ENCODE data around the gene RPS28. TPM values are rescaled to one million over a fixed set of nuclear protein-coding genes. Genes with fewer than 3 reads are reported as not detected.

Gene RPS28
- total RNA-seq, 2 donors from 2014 or later, result 2,364 to 2,621 TPM

- H3K27me3 Mint-ChIP-seq, result peaks cover 8% of the 10 kb centered on the region
- no peak overlapping the region for H3K4me3 Mint-ChIP-seq
- H3K36me3 Mint-ChIP-seq (ENCODE audit: low read depth), result peaks cover 67% of the 10 kb centered on the region
- H3K4me1 Mint-ChIP-seq, result peaks cover 6% of the 10 kb centered on the region
- ATAC-seq (replicated peaks), result peak; percentile 8
- no peaks in the 10 kb centered on the region for H3K9me3 Mint-ChIP-seq
- no peak overlapping the region for H3K27ac Mint-ChIP-seq
These were observed 49.1 kb downstream of the RPS28 start for GRCh38 chr19:8370176-8371010.

GRCh38 chr19:8371011-8371804 is 49.9 kb downstream of the RPS28 start:
- Mint-ChIP-seq H3K27ac (no peak overlapping the region), H3K4me3 (no peak overlapping the region), H3K4me1 (peaks cover 6% of the 10 kb centered on the region), H3K27me3 (peaks cover 4% of the 10 kb centered on the region), H3K36me3 (ENCODE audit: low read depth) (peaks cover 61% of the 10 kb centered on the region), H3K9me3 (no peaks in the 10 kb centered on the region)
- no peak for ATAC-seq (replicated peaks)

Other genes starting within 250 kb of the RPS28 start
- gene FBN3, start 171.9 kb upstream of the RPS28 start, total RNA-seq, result under 1 TPM in 1 of 2 donors, not detected in 1; 0.05 TPM
- gene CERS4, start 112.1 kb upstream of the RPS28 start, total RNA-seq, result 10 to 100 TPM; 14.7 to 33.0 TPM
- gene CD320, start 13.1 kb upstream of the RPS28 start, total RNA-seq, result 10 to 100 TPM; 49.0 to 87.8 TPM
- 10 to 100 TPM; 42.6 to 51.3 TPM for gene NDUFA7, start 121 bp upstream of the RPS28 start, total RNA-seq
- gene KANK3, start 21.8 kb downstream of the RPS28 start, total RNA-seq, result 1 to 10 TPM; 1.4 to 6.3 TPM
- 100 to 1,000 TPM in 1 of 2 donors, 1 to 10 TPM in 1; 4.8 to 120 TPM for gene ANGPTL4, start 42.7 kb downstream of the RPS28 start, total RNA-seq
- gene RAB11B, start 68.9 kb downstream of the RPS28 start, total RNA-seq, result 10 to 100 TPM; 79.0 to 81.1 TPM
- gene MARCHF2, start 91.8 kb downstream of the RPS28 start, total RNA-seq, result 10 to 100 TPM; 10.6 to 15.5 TPM
- 100 to 1,000 TPM; 155 to 289 TPM for gene HNRNPM, start 123.5 kb downstream of the RPS28 start, total RNA-seq
- gene PRAM1, start 181.1 kb downstream of the RPS28 start, total RNA-seq, result 1 to 10 TPM; 1.1 to 2.9 TPM
- 10 to 100 TPM; 18.4 to 19.1 TPM for gene ZNF414, start 192.7 kb downstream of the RPS28 start, total RNA-seq